HG03097 (cell line): ENCODE measurements around the gene GIGYF2.

Experiments used
- ATAC-seq: cut with Tn5 transposase; IDR thresholded peaks from one replicate; pipeline ENCODE4 v1.9.1; 2021; ENCODE audit not compliant: unreplicated experiment, low FRiP score

Gene GIGYF2

GRCh38 chr2:232860593-232861241, 163.6 kb downstream of the GIGYF2 start:
- ATAC-seq: no peak

GRCh38 chr2:232861353-232861752, 164.2 kb downstream of the GIGYF2 start:
- no peak for ATAC-seq

- no peak for ATAC-seq
These were observed 166.9 kb downstream of the GIGYF2 start for GRCh38 chr2:232863996-232864395.

- ATAC-seq: no peak
These were observed 168.0 kb downstream of the GIGYF2 start for GRCh38 chr2:232865165-232865564.

- no peak for ATAC-seq
These were observed 169.0 kb downstream of the GIGYF2 start for GRCh38 chr2:232866104-232866503.

GRCh38 chr2:232869138-232870017, 172.2 kb downstream of the GIGYF2 start:
- no peak for ATAC-seq

- no peak for ATAC-seq
These were observed 173.1 kb downstream of the GIGYF2 start, which contains the start of gene SNORC for GRCh38 chr2:232870018-232870765. SNORC (plus strand) TSS chr2:232870264; CDS start chr2:232870342, 78 bp downstream.

- no peak for ATAC-seq
These were observed 173.7 kb downstream of the GIGYF2 start for GRCh38 chr2:232870766-232871371.

GRCh38 chr2:232871418-232871834, 174.3 kb downstream of the GIGYF2 start:
- no peak for ATAC-seq

GRCh38 chr2:232871835-232872736, 175.0 kb downstream of the GIGYF2 start:
- no peak for ATAC-seq

- ATAC-seq: no peak
These were observed 175.7 kb downstream of the GIGYF2 start for GRCh38 chr2:232872826-232873225.

GRCh38 chr2:232873292-232873908, 176.3 kb downstream of the GIGYF2 start:
- no peak for ATAC-seq

GRCh38 chr2:232873909-232874641, 176.9 kb downstream of the GIGYF2 start:
- no peak for ATAC-seq

GRCh38 chr2:232874677-232875223, 177.6 kb downstream of the GIGYF2 start:
- ATAC-seq: no peak

- ATAC-seq: no peak
These were observed 178.4 kb downstream of the GIGYF2 start for GRCh38 chr2:232875256-232876121.

GRCh38 chr2:232876161-232876977, 179.2 kb downstream of the GIGYF2 start:
- ATAC-seq: no peak
